ENCODE data around the gene TMEM132C. TPM values are rescaled to one million over a fixed set of nuclear protein-coding genes. Genes with fewer than 3 reads are reported as not detected.

TMEM132C gene
- total and polyA plus RNA-seq, 2 of the 8 experiments (the other 6 are each of a cell fraction or from before 2014, with no cell fraction given) = 0.23 to 0.76 TPM

DNA sequence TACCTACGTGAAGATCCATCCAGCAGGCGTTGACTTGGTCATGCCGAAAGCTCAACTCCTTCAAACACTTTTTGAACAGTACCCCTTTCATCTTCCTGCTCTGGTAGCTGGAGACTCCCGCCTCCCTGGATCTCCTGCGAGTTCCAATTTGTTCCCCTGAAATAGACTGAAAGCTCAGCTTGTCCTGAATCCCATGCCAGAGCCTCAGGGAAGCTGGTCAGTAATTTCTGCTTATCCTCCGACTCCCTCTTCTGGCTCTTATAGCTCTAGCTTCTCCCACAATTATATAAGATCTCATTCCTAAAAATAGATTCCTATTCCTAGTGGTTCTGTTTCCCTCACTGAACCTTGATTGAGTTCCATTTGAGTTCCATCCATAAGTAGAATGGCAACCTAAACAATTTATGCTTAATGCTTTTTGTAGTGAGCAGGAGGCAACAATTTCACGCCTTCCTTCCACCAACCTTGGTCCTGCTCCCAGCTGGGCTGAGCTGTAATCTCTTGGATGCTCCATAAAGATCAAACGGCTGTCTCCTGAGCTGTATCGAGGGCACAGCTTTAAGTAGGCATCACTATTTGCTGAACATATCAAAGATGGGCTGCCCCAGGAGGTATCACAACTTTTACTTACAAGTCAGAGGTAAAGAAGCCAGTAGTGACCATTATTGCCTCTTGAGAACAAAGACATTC lies 8.0 kb upstream of the TMEM132C start:
- ChIA-PET POLR2A (ENCODE audit: partially characterized antibody) (interaction anchor here (1.0 kb wide), 2 partner anchors 20 to 129 kb away, joined by 3 to 4 read pairs; no protein-coding TSS in a partner anchor), CTCF (ENCODE audit: partially characterized antibody) (interaction anchor here (0.6 to 6.8 kb wide), 85 partner anchors 9 to 1665 kb away, joined by 3 to 86 read pairs (median 4); no protein-coding TSS in a partner anchor)
- Histone ChIP-seq H2BK20ac (ENCODE audit: low read length) (no peak overlapping the region), H3K27me3 (replicated peaks in 1 of 4; ENCODE audit: control insufficient read depth in 3 of 4, extremely low read depth in 1 of 4, insufficient read depth in 3 of 4, low read length in 3 of 4) (no peaks in the 10 kb centered on the region; a peak in 2 of 7 replicates), H3K4me3 (ENCODE audit: extremely low read depth in 1 of 4, insufficient read depth in 2 of 4, low read depth in 3 of 4, low read length in 4 of 4) (no peak overlapping the region), H3K9ac (replicated peaks in 1 of 4; ENCODE audit: extremely low read depth in 1 of 4, low read depth in 3 of 4, low read length in 3 of 4) (no peak overlapping the region), H4K5ac (ENCODE audit: insufficient read length, low read depth, low read length) (no peak overlapping the region), H3K79me1 (ENCODE audit: low read depth, low read length) (no peaks in the 10 kb centered on the region), H2BK15ac (ENCODE audit: low read length) (no peak overlapping the region; the same call in 1 of the 2 replicates), H3K23ac (ENCODE audit: insufficient read length) (no peak overlapping the region), H2AFZ (ENCODE audit: low read length) (no peak overlapping the region), H3K27ac (ENCODE audit: low read depth, low read length) (no peak overlapping the region), H2BK5ac (ENCODE audit: low read depth, low read length) (no peak overlapping the region), H3K4me2 (ENCODE audit: insufficient read depth in 1 of 2, low read depth in 2 of 2, low read length in 2 of 2) (no peak overlapping the region), H3K18ac (ENCODE audit: extremely low read depth, low read length) (no peak overlapping the region), H2BK120ac (replicated peaks; ENCODE audit: low read depth, low read length) (no peak overlapping the region), H2AK5ac (ENCODE audit: low read depth, low read length) (no peak overlapping the region), H3K4me1 (replicated peaks in 1 of 4; ENCODE audit: control insufficient read depth in 3 of 4, insufficient read depth in 4 of 4, low read length in 3 of 4) (0 out of 7 replicates have a peak, but pooled peaks cover 0 to 3% (median 0%) of the 10 kb centered on the region in 4 experiments), H3K14ac (ENCODE audit: insufficient read length) (no peak overlapping the region), H3K23me2 (ENCODE audit: low read depth, low read length) (peaks cover 4% of the 10 kb centered on the region; the same call in 1 of the 2 replicates), H3K36me3 (ENCODE audit: control insufficient read depth in 2 of 4, insufficient read depth in 4 of 4, low read length in 3 of 4) (no peaks in the 10 kb centered on the region), H3K9me3 (ENCODE audit: insufficient read depth in 2 of 2, low read depth in 1 of 2, low read length in 1 of 2) (peaks cover 0 to under 1% of the 10 kb centered on the region in 2 experiments; a peak in 1 of 4 replicates), H4K20me1 (replicated peaks in 1 of 2; ENCODE audit: control insufficient read depth in 1 of 2, insufficient read depth in 2 of 2, low read length in 2 of 2) (no peaks in the 10 kb centered on the region), H4K91ac (replicated peaks; ENCODE audit: insufficient read length, low read length) (no peak overlapping the region), H3K56ac (replicated peaks; ENCODE audit: insufficient read length, low read depth, low read length) (no peak overlapping the region), H3K79me2 (ENCODE audit: control insufficient read depth in 1 of 2, insufficient read depth in 2 of 2, low read length in 2 of 2) (no peaks in the 10 kb centered on the region), H4K8ac (ENCODE audit: extremely low read depth, insufficient read depth, low read length) (no peak overlapping the region), H3K4ac (replicated peaks; ENCODE audit: insufficient read length, low read depth, low read length) (no peak overlapping the region), H2BK12ac (ENCODE audit: low read depth, low read length) (no peak overlapping the region)
- FAIRE-seq (no peak), DNase-seq (ENCODE audit: low read depth in 1 of 2, low spot score in 2 of 2) (no peak)
- WGBS, 2 experiments (ENCODE audit: extremely low coverage in 1 of 2, insufficient coverage in 1 of 2, insufficient read length in 1 of 2, insufficient replicate concordance in 2 of 2, low coverage in 1 of 2, low lambda C conversion rate in 2 of 2, missing lambda C conversion rate in 1 of 2) = 78% methylated on average over 9 of the region's 9 CpGs; no CpG with 5 or more reads in 1 of the 2 experiments
- TF ChIP-seq ASH2L (IDR thresholded peaks at IDR 0.05; ENCODE audit: low read length) (no peak), SRF (IDR thresholded peaks at IDR 0.05; ENCODE audit: low read depth, low read length) (no peak), SIRT6 (IDR thresholded peaks at IDR 0.05; ENCODE audit: low read length) (no peak), SP1 (IDR thresholded peaks at IDR 0.05; ENCODE audit: low read depth, low read length) (no peak), SIN3A (conservative IDR thresholded peaks at IDR 0.05 in 1 of 2, IDR thresholded peaks at IDR 0.05 in 1 of 2; ENCODE audit: low read depth in 1 of 2, low read length in 2 of 2) (no peak), SUZ12 (IDR thresholded peaks at IDR 0.05; ENCODE audit: low read length) (no peak), CHD1 (IDR thresholded peaks at IDR 0.05; ENCODE audit: low read depth, low read length) (no peak)
- TF ChIP-seq, protein P1, sequence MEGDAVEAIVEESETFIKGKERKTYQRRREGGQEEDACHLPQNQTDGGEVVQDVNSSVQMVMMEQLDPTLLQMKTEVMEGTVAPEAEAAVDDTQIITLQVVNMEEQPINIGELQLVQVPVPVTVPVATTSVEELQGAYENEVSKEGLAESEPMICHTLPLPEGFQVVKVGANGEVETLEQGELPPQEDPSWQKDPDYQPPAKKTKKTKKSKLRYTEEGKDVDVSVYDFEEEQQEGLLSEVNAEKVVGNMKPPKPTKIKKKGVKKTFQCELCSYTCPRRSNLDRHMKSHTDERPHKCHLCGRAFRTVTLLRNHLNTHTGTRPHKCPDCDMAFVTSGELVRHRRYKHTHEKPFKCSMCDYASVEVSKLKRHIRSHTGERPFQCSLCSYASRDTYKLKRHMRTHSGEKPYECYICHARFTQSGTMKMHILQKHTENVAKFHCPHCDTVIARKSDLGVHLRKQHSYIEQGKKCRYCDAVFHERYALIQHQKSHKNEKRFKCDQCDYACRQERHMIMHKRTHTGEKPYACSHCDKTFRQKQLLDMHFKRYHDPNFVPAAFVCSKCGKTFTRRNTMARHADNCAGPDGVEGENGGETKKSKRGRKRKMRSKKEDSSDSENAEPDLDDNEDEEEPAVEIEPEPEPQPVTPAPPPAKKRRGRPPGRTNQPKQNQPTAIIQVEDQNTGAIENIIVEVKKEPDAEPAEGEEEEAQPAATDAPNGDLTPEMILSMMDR (IDR thresholded peaks at IDR 0.05; ENCODE audit: control extremely low read depth in 1 of 3, insufficient read depth in 1 of 3, low read depth in 1 of 3, low read length in 3 of 3) = peak in 1 of 3 experiments; percentile 18; a peak in 2 of 4 replicates
